H1 (cell line): ENCODE results near the gene SLC27A1. TPM values are rescaled to one million over a fixed set of nuclear protein-coding genes. Genes with fewer than 3 reads are reported as not detected.
A peak's percentile ranks its signal among the peaks of the same experiment; 100 is the strongest.

Source experiments
- CTCF ChIA-PET: fragments of 300-600 bp; sonication (Branson Sonifier 250); formaldehyde crosslinking; loops from one replicate; lab custom pipeline; 2021; ENCODE audit not compliant: partially characterized antibody; lab: Charles Lee
- POLR2A ChIA-PET: fragments of 300-600 bp; sonication (Branson Sonifier 250); formaldehyde crosslinking; loops from one replicate; lab custom pipeline; 2021; ENCODE audit warnings: inconsistent platforms; ENCODE audit not compliant: partially characterized antibody; lab: Charles Lee
- DNase-seq, 2 experiments: peaks; one replicate each; pipeline versions ENCODE4 v3.0.0 to v3.0.0-alpha.2; 2010 to 2022; ENCODE audit warnings: low spot score in 2 of 2, low read depth in 1 of 2, mixed read lengths in 1 of 2
- FAIRE-seq: peaks from 2 replicates; lab custom pipeline; 2011; peaks lifted over from hg19 to GRCh38; lab: Jason Lieb, UNC
- H2AFZ ChIP-seq: 2 replicates; pipeline ENCODE4 v1.8.1; 2012; ENCODE audit warnings: low read length, inconsistent platforms
- H2AK5ac ChIP-seq: 2 replicates; pipeline ENCODE4 v1.6.1; 2013; ENCODE audit warnings: low read depth, low read length
- H2BK120ac ChIP-seq: replicated peaks from 2 replicates; pipeline ENCODE3; 2013; ENCODE audit warnings: low read depth, low read length, inconsistent platforms
- H2BK12ac ChIP-seq: 2 replicates; pipeline ENCODE4 v1.6.1; 2013; ENCODE audit warnings: low read depth, low read length
- H2BK15ac ChIP-seq: 2 replicates; pipeline ENCODE4 v1.6.1; 2013; ENCODE audit warnings: low read length
- H2BK20ac ChIP-seq: 2 replicates; pipeline ENCODE4 v1.6.1; 2013; ENCODE audit warnings: low read length
- H2BK5ac ChIP-seq: 2 replicates; pipeline ENCODE4 v1.6.1; 2013; ENCODE audit warnings: low read depth, low read length
- H3K14ac ChIP-seq: 2 replicates; pipeline ENCODE4 v1.6.1; 2013; ENCODE audit warnings: inconsistent platforms; ENCODE audit not compliant: insufficient read length
- H3K18ac ChIP-seq: 2 replicates; pipeline ENCODE4 v1.6.1; 2013; ENCODE audit warnings: low read length; ENCODE audit errors: extremely low read depth
- H3K23ac ChIP-seq: 2 replicates; pipeline ENCODE4 v1.6.1; 2013; ENCODE audit warnings: inconsistent platforms; ENCODE audit not compliant: insufficient read length
- H3K23me2 ChIP-seq: 2 replicates; pipeline ENCODE4 v1.6.1; 2013; ENCODE audit warnings: low read depth, low read length
- H3K27ac ChIP-seq: 2 replicates; pipeline ENCODE4 v1.6.1; 2011; ENCODE audit warnings: low read depth, low read length, inconsistent platforms
- H3K27me3 ChIP-seq, 4 experiments: replicated peaks in 1 of 4; 1 replicate in 1 of 4; 2 replicates in 3 of 4; pipeline versions ENCODE4 v1.6.1 to v1.8.1; 2011 to 2013; ENCODE audit warnings: low read length in 3 of 4, mild to moderate bottlenecking in 3 of 4, inconsistent platforms in 2 of 4, mixed read lengths in 2 of 4, moderate library complexity in 1 of 4; ENCODE audit not compliant: control insufficient read depth in 3 of 4, insufficient read depth in 3 of 4; ENCODE audit errors: extremely low read depth in 1 of 4
- H3K36me3 ChIP-seq, 4 experiments: 2 replicates each; pipeline versions ENCODE4 v1.6.1 to v1.8.1; 2011 to 2013; ENCODE audit warnings: mild to moderate bottlenecking in 4 of 4, low read length in 3 of 4, moderate library complexity in 2 of 4, control low read depth in 1 of 4, inconsistent platforms in 1 of 4; ENCODE audit not compliant: insufficient read depth in 4 of 4, control insufficient read depth in 2 of 4
- H3K4ac ChIP-seq: replicated peaks from 2 replicates; pipeline ENCODE3; 2013; ENCODE audit warnings: low read length, low read depth, mixed read lengths, inconsistent platforms; ENCODE audit not compliant: insufficient read length
- H3K4me1 ChIP-seq, 4 experiments: replicated peaks in 1 of 4; 1 replicate in 1 of 4; 2 replicates in 3 of 4; pipeline versions ENCODE4 v1.6.1 to v1.8.1; 2011 to 2013; ENCODE audit warnings: low read length in 3 of 4, inconsistent platforms in 2 of 4, mixed read lengths in 1 of 4; ENCODE audit not compliant: insufficient read depth in 4 of 4, control insufficient read depth in 3 of 4
- H3K4me2 ChIP-seq, 2 experiments: 2 replicates each; pipeline versions ENCODE4 v1.6.1 to v1.8.1; 2011 to 2013; ENCODE audit warnings: low read depth in 2 of 2, low read length in 2 of 2, control low read depth in 1 of 2, inconsistent platforms in 1 of 2, mild to moderate bottlenecking in 1 of 2; ENCODE audit not compliant: insufficient read depth in 1 of 2
- H3K4me3 ChIP-seq, 4 experiments: fragments of 200-600, 300-600 bp in 1 of 4; sonication (generic), shearing (Covaris generic), sonication (Bioruptor Twin) in 1 of 4; 2 replicates each; pipeline versions ENCODE4 v1.5.1 to v1.8.1; 2011 to 2016; ENCODE audit warnings: low read length in 4 of 4, low read depth in 3 of 4, control low read depth in 2 of 4, inconsistent platforms in 2 of 4, mild to moderate bottlenecking in 2 of 4, mixed read lengths in 1 of 4, moderate library complexity in 1 of 4; ENCODE audit not compliant: insufficient read depth in 2 of 4; ENCODE audit errors: extremely low read depth in 1 of 4
- H3K56ac ChIP-seq: replicated peaks from 2 replicates; pipeline ENCODE3; 2013; ENCODE audit warnings: low read depth, mild to moderate bottlenecking, mixed read lengths, low read length, inconsistent platforms; ENCODE audit not compliant: insufficient read length
- H3K79me1 ChIP-seq: 2 replicates; pipeline ENCODE4 v1.6.1; 2013; ENCODE audit warnings: low read depth, low read length, control low read depth
- H3K79me2 ChIP-seq, 2 experiments: 2 replicates each; pipeline versions ENCODE4 v1.6.1 to v1.8.1; 2012 to 2013; ENCODE audit warnings: low read length in 2 of 2, mild to moderate bottlenecking in 2 of 2, inconsistent platforms in 1 of 2; ENCODE audit not compliant: insufficient read depth in 2 of 2, control insufficient read depth in 1 of 2
- H3K9ac ChIP-seq, 4 experiments: replicated peaks in 1 of 4; 1 replicate in 1 of 4; 2 replicates in 3 of 4; pipeline versions ENCODE4 v1.6.1 to v1.8.1; 2011 to 2013; ENCODE audit warnings: low read depth in 3 of 4, low read length in 3 of 4, control low read depth in 2 of 4, mild to moderate bottlenecking in 2 of 4, moderate library complexity in 2 of 4, inconsistent platforms in 1 of 4; ENCODE audit errors: extremely low read depth in 1 of 4
- H3K9me3 ChIP-seq, 2 experiments: 2 replicates each; pipeline versions ENCODE4 v1.6.1 to v1.8.1; 2012 to 2013; ENCODE audit warnings: mild to moderate bottlenecking in 2 of 2, moderate library complexity in 2 of 2, control low read depth in 1 of 2, inconsistent platforms in 1 of 2, low read depth in 1 of 2, low read length in 1 of 2, mixed read lengths in 1 of 2; ENCODE audit not compliant: insufficient read depth in 2 of 2
- H4K20me1 ChIP-seq, 2 experiments: replicated peaks in 1 of 2; 2 replicates each; pipeline versions ENCODE3 to v1.8.1; 2011 to 2013; ENCODE audit warnings: inconsistent platforms in 2 of 2, low read length in 2 of 2, mild to moderate bottlenecking in 1 of 2; ENCODE audit not compliant: insufficient read depth in 2 of 2, control insufficient read depth in 1 of 2
- H4K5ac ChIP-seq: 2 replicates; pipeline ENCODE4 v1.6.1; 2013; ENCODE audit warnings: low read length, low read depth, mixed read lengths, inconsistent platforms; ENCODE audit not compliant: insufficient read length
- H4K8ac ChIP-seq: 2 replicates; pipeline ENCODE4 v1.8.0; 2013; ENCODE audit warnings: mild to moderate bottlenecking, moderate library complexity, low read length, inconsistent platforms; ENCODE audit not compliant: insufficient read depth; ENCODE audit errors: extremely low read depth
- H4K91ac ChIP-seq: replicated peaks from 2 replicates; pipeline ENCODE3; 2013; ENCODE audit warnings: low read length, mixed read lengths, inconsistent platforms; ENCODE audit not compliant: insufficient read length
- CHD1 ChIP-seq: IDR thresholded peaks from 2 replicates; pipeline ENCODE4 v1.6.1; 2012; ENCODE audit warnings: low read depth, low read length, improper control_type of control experiment
- CREB1 ChIP-seq: IDR thresholded peaks from 2 replicates; pipeline ENCODE4 v1.6.1; 2012; ENCODE audit warnings: inconsistent platforms
- E2F6 ChIP-seq: IDR thresholded peaks from 2 replicates; pipeline ENCODE4 v1.6.1; 2012; ENCODE audit warnings: inconsistent platforms
- MAX ChIP-seq: IDR thresholded peaks from 2 replicates; pipeline ENCODE4 v1.6.1; 2012; ENCODE audit warnings: inconsistent platforms
- POLR2A ChIP-seq, 2 experiments: IDR thresholded peaks; 1 replicate in 1 of 2; 2 replicates in 1 of 2; pipeline ENCODE4 v1.6.1; 2011; ENCODE audit warnings: low read depth in 2 of 2, low read length in 2 of 2, mild to moderate bottlenecking in 2 of 2; ENCODE audit errors: control extremely low read depth in 1 of 2
- RBBP5 ChIP-seq: IDR thresholded peaks from 2 replicates; pipeline ENCODE4 v1.7.1; 2012; ENCODE audit warnings: low read depth, mild to moderate bottlenecking, inconsistent platforms, low read length, moderate library complexity, borderline replicate concordance
- SIN3A ChIP-seq, 2 experiments: IDR thresholded peaks in 1 of 2; conservative IDR thresholded peaks in 1 of 2; 2 replicates each; pipeline ENCODE4 v1.6.1; 2011 to 2012; ENCODE audit warnings: low read length in 2 of 2, improper control_type of control experiment in 1 of 2, low read depth in 1 of 2, mild to moderate bottlenecking in 1 of 2
- SIRT6 ChIP-seq: IDR thresholded peaks from one replicate; pipeline ENCODE4 v1.7.1; 2012; ENCODE audit warnings: low read length, inconsistent platforms
- TCF12 ChIP-seq: IDR thresholded peaks from 2 replicates; pipeline ENCODE4 v1.6.1; 2011; ENCODE audit warnings: low read depth, mild to moderate bottlenecking, low read length
- YY1 ChIP-seq: IDR thresholded peaks from 2 replicates; pipeline ENCODE4 v1.6.1; 2011; ENCODE audit warnings: low read depth, mild to moderate bottlenecking, low read length
- WGBS, 2 experiments: shearing (Covaris generic) in 1 of 2; methylation state at CpG; one replicate each; pipeline versions ENCODE4 v1.1.6 to v1.1.7; 2013 to 2015; ENCODE audit warnings: low lambda C conversion rate in 2 of 2, mixed read lengths in 2 of 2, inconsistent platforms in 1 of 2, low coverage in 1 of 2, missing lambda C conversion rate in 1 of 2; ENCODE audit not compliant: insufficient replicate concordance in 2 of 2, insufficient coverage in 1 of 2, insufficient read length in 1 of 2; ENCODE audit errors: extremely low coverage in 1 of 2, missing lambda C conversion rate in 1 of 2; 5-methylcytosine and 5-hydroxymethylcytosine counted together
- polyA plus RNA-seq, 7 experiments: library from polyadenylated mRNA; depleted of rRNA in 3 of 7; stranded (reverse) in 5 of 7; unstranded in 2 of 7; fragments of >200 nt in 5 of 7; fragments of 200-250 nt in 2 of 7; gene quantifications; 1 replicate in 5 of 7; 2 replicates in 1 of 7; 4 replicates in 1 of 7; pipeline versions ENCODE4 v1.2.1 to v1.2.3, GENCODE V29; 2011 to 2013; ENCODE audit warnings: missing spikeins in 2 of 7, mixed read lengths in 2 of 7
- total RNA-seq: library from RNA; stranded (reverse); fragmentation: NEBNext Ultra II Directional; extraction: Animal tissue kit (Norgen Biotek cat#: 25700); gene quantifications from 2 replicates; pipeline ENCODE4 v1.2.1, GENCODE V29; 2021

SLC27A1 gene
- total and polyA plus RNA-seq, 2 of the 8 experiments (the other 6 are each of a cell fraction or from before 2014, with no cell fraction given) = 7.5 to 9.1 TPM

- Histone ChIP-seq H2AK5ac (no peak overlapping the region), H3K4me2 (peak overlapping the region; percentile 84 to 99), H3K4me1 (peaks cover 0 to 19% (median 15%) of the 10 kb centered on the region in 4 experiments; a peak in 6 of 7 replicates), H4K20me1 (no peaks in the 10 kb centered on the region), H3K23ac (no peak overlapping the region), H2BK5ac (peak overlapping the region; percentile 88; the same call in 1 of the 2 replicates), H3K27me3 (no peaks in the 10 kb centered on the region), H3K56ac (no peak overlapping the region), H2BK12ac (peak overlapping the region; percentile 90; the same call in 1 of the 2 replicates), H3K9me3 (no peaks in the 10 kb centered on the region), H3K27ac (no peak overlapping the region), H3K36me3 (no peaks in the 10 kb centered on the region), H3K14ac (no peak overlapping the region), H3K79me1 (no peaks in the 10 kb centered on the region), H2AFZ (peak overlapping the region; percentile 99), H2BK120ac (no peak overlapping the region), H3K9ac (peak overlapping the region in 1 of 4 experiments; percentile 31; a peak in 3 of 7 replicates), H3K4me3 (peak overlapping the region; percentile 14 to 65 (median 50); a peak in 7 of 8 replicates), H4K91ac (peak overlapping the region; percentile 6), H3K79me2 (no peaks in the 10 kb centered on the region), H4K8ac (peak overlapping the region; percentile 84; the same call in 1 of the 2 replicates), H3K23me2 (peaks cover 6% of the 10 kb centered on the region), H3K18ac (peak overlapping the region; percentile 85), H4K5ac (peak overlapping the region; percentile 49), H3K4ac (no peak overlapping the region), H2BK15ac (peak overlapping the region; percentile 95; the same call in 1 of the 2 replicates), H2BK20ac (no peak overlapping the region)
- POLR2A ChIA-PET = interaction anchor here (0.7 to 1.9 kb wide), 7 partner anchors 9 to 61 kb away, joined by 3 to 11 read pairs (median 3); partner anchors contain the start of genes PGLS and SLC27A1
- DNase-seq (peak; percentile 96 to 97), FAIRE-seq (peak; percentile 80)
- CTCF ChIA-PET = interaction anchor here (0.8 to 3.5 kb wide), 10 partner anchors 9 to 94 kb away, joined by 3 to 13 read pairs (median 4); partner anchors contain the start of gene PGLS
- WGBS, 2 experiments = 3% methylated on average over 26 of the region's 31 CpGs; no CpG with 5 or more reads in 1 of the 2 experiments
- TF ChIP-seq TCF12 (no peak), RBBP5 (0 out of 2 replicates have a peak, but pooled peaks have one; percentile 51), POLR2A (IDR thresholded peaks at IDR 0.05; ENCODE audit: control extremely low read depth in 1 of 2, low read depth in 2 of 2, low read length in 2 of 2) (peak; percentile 29 to 71; a peak in 2 of 3 replicates), CHD1 (no peak), E2F6 (peak; percentile 73), SIN3A (conservative IDR thresholded peaks at IDR 0.05 in 1 of 2, IDR thresholded peaks at IDR 0.05 in 1 of 2; ENCODE audit: low read depth in 1 of 2, low read length in 2 of 2) (peak in 1 of 2 experiments; percentile 85; a peak in 2 of 4 replicates), YY1 (peak; percentile 57; the same call in 1 of the 2 replicates), CREB1 (peak; percentile 75), MAX (peak; percentile 98), SIRT6 (no peak)
These were observed 18.5 kb downstream of the SLC27A1 start for GRCh38 chr19:17488593-17489391.
